Right lobe of liver (tissue), 4 donors: ENCODE results near the gene BEND3.

Source experiments
- CTCF ChIP-seq, 4 donors: fragments of 200-600 bp in 3 of 4; fragments of 450-650 bp in 1 of 4; IDR thresholded peaks; one replicate each; pipeline versions ENCODE4 v1.5.1 to v1.8.0; 2016 to 2022; ENCODE audit warnings: antibody characterized with exemption in 4 of 4, mild to moderate bottlenecking in 2 of 4
- POLR2A ChIP-seq: fragments of 450-650 bp; IDR thresholded peaks from one replicate; pipeline ENCODE4 v1.6.1; 2017; ENCODE audit warnings: antibody characterized with exemption, mild to moderate bottlenecking
- donor health status: DM: no; HTN: no; CAD: no.
- donor health status: DM: no; HTN: no; CAD: no.
- donor health status: DM: no; HTN: yes; CAD: no.

- no peak for TF ChIP-seq CTCF (IDR thresholded peaks at IDR 0.05)
- TF ChIP-seq POLR2A: no peak
Measured at GRCh38 chr6:107033126-107033525, 82.2 kb downstream of the BEND3 start.
